ENCODE data around the gene KCTD1.

DNA sequence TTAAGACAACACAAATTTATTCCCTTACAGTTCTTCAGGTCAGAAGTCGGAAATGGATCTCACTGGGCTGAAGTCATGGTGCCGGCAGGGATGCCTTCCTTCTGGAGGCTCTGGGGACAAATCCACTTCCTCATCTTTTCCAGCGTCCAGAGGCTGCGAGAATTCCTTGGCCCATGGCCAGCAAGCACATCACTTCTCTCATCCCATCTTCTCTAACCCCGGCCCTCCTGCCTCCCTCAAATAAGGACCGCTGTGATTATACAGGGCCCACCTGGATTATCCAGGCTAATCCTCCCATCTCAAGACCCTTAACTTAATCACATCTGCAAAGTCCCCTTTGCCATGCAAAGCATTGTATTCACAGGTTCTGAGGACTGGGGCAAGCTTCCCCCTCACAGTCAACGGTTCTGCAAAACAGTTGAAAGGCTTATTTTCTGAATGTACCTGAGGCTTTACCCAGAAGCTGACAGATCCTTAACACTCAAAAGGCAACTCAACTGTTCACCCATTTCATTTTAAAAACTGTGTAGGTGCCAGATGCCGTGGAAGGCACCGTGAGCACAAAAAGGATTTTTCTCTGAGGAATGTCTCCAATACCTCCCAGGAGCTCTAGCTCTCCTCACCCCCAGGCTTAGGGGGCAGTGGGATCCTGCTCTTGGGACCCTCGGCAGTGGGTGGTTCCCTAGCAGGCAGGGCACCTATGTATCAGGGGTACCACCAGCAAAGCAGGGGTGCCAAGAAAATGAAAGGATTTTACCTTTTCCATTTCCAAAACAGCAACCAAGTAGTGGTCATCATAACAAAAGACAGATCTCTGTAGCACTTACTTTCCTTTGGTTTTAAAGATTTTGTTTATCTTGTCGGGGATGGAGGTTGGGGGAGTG, 84.0 kb downstream of the KCTD1 start:
- TF ChIP-seq, protein P1, sequence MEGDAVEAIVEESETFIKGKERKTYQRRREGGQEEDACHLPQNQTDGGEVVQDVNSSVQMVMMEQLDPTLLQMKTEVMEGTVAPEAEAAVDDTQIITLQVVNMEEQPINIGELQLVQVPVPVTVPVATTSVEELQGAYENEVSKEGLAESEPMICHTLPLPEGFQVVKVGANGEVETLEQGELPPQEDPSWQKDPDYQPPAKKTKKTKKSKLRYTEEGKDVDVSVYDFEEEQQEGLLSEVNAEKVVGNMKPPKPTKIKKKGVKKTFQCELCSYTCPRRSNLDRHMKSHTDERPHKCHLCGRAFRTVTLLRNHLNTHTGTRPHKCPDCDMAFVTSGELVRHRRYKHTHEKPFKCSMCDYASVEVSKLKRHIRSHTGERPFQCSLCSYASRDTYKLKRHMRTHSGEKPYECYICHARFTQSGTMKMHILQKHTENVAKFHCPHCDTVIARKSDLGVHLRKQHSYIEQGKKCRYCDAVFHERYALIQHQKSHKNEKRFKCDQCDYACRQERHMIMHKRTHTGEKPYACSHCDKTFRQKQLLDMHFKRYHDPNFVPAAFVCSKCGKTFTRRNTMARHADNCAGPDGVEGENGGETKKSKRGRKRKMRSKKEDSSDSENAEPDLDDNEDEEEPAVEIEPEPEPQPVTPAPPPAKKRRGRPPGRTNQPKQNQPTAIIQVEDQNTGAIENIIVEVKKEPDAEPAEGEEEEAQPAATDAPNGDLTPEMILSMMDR (IDR thresholded peaks at IDR 0.05; ENCODE audit: borderline replicate concordance, extremely low read depth, low read length, poor library complexity, severe bottlenecking) = no peak
- TF ChIP-seq EZH2 (IDR thresholded peaks at IDR 0.05; ENCODE audit: borderline replicate concordance, low read depth, low read length, severe bottlenecking) = no peak

Measured in DND-41 (cell line).